Right forelimb (tissue), 1 donor: ENCODE data around the gene C2CD4A.

Experiments
- DNase-seq: peaks from one replicate; pipeline ENCODE4 v3.0.0-alpha.2; 2018

Gene C2CD4A

GRCh38 chr15:62104401-62104800 is 37.6 kb downstream of the C2CD4A start:
- no peak for DNase-seq

GRCh38 chr15:62104846-62105245 is 38.1 kb downstream of the C2CD4A start:
- no peak for DNase-seq

- DNase-seq: no peak
These were observed 38.5 kb downstream of the C2CD4A start for GRCh38 chr15:62105266-62105665.

GRCh38 chr15:62106096-62106495 is 39.3 kb downstream of the C2CD4A start:
- DNase-seq: no peak

- no peak for DNase-seq
These were observed 40.9 kb downstream of the C2CD4A start for GRCh38 chr15:62107571-62108121.

GRCh38 chr15:62108411-62108810 is 41.6 kb downstream of the C2CD4A start:
- no peak for DNase-seq

- DNase-seq: no peak
These were observed 42.7 kb downstream of the C2CD4A start for GRCh38 chr15:62109437-62109836.

- DNase-seq: no peak
These were observed 43.4 kb downstream of the C2CD4A start for GRCh38 chr15:62109982-62110851.

- no peak for DNase-seq
These were observed 45.3 kb downstream of the C2CD4A start for GRCh38 chr15:62112081-62112480.

GRCh38 chr15:62112616-62113593 is 46.1 kb downstream of the C2CD4A start:
- no peak for DNase-seq

- no peak for DNase-seq
These were observed 49.1 kb downstream of the C2CD4A start for GRCh38 chr15:62115847-62116246.

GRCh38 chr15:62118520-62119226 is 51.9 kb downstream of the C2CD4A start:
- no peak for DNase-seq

GRCh38 chr15:62119227-62119864 is 52.6 kb downstream of the C2CD4A start:
- no peak for DNase-seq

- no peak for DNase-seq
These were observed 53.1 kb downstream of the C2CD4A start for GRCh38 chr15:62119874-62120273.
